Measurements from ENCODE around the gene TPM1.
"Not testable (repeated sequence)": the region's sequence is repeated elsewhere in the genome, so short reads cannot be mapped to it uniquely, and the experiment has no call there.

TPM1 gene

GRCh38 chr15:63094495-63094931, 52.0 kb downstream of the TPM1 start:
- DNase-seq (ENCODE audit: low read depth) = no peak

GRCh38 chr15:63096178-63096577, 53.6 kb downstream of the TPM1 start:
- DNase-seq (ENCODE audit: low read depth) = no peak

GRCh38 chr15:63098901-63099300, 56.4 kb downstream of the TPM1 start:
- not testable (repeated sequence) for DNase-seq (ENCODE audit: low read depth)

GRCh38 chr15:63099581-63099980, 57.0 kb downstream of the TPM1 start:
- not testable (repeated sequence) for DNase-seq (ENCODE audit: low read depth)

GRCh38 chr15:63103416-63103815, 60.9 kb downstream of the TPM1 start:
- no peak for DNase-seq (ENCODE audit: low read depth)

GRCh38 chr15:63104727-63105126, 62.2 kb downstream of the TPM1 start:
- DNase-seq (ENCODE audit: low read depth) = no peak

- DNase-seq (ENCODE audit: low read depth) = not testable (repeated sequence)
Measured at GRCh38 chr15:63105354-63105753, 62.8 kb downstream of the TPM1 start.

- DNase-seq (ENCODE audit: low read depth) = no peak
Measured at GRCh38 chr15:63107895-63108546, 65.5 kb downstream of the TPM1 start.

- DNase-seq (ENCODE audit: low read depth) = no peak
Measured at GRCh38 chr15:63109498-63109897, 67.0 kb downstream of the TPM1 start.

GRCh38 chr15:63109920-63110319, 67.4 kb downstream of the TPM1 start:
- DNase-seq (ENCODE audit: low read depth) = no peak

GRCh38 chr15:63110428-63111026, 68.0 kb downstream of the TPM1 start:
- DNase-seq (ENCODE audit: low read depth) = no peak

- DNase-seq (ENCODE audit: low read depth) = no peak
Measured at GRCh38 chr15:63111481-63111880, 68.9 kb downstream of the TPM1 start.

GRCh38 chr15:63112871-63113270, 70.3 kb downstream of the TPM1 start:
- no peak for DNase-seq (ENCODE audit: low read depth)

GRCh38 chr15:63114465-63114864, 71.9 kb downstream of the TPM1 start:
- no peak for DNase-seq (ENCODE audit: low read depth)

Measured in T follicular helper cell (primary cell).